Stimulated activated CD8-positive, alpha-beta memory T cell treated with anti-CD3 and anti-CD28 coated beads, Interleukin-7, amount 100 ng/mL, for 1 hour (primary cell): Measurements from ENCODE around the gene CLTCL1.
"Not testable (repeated sequence)": the region's sequence is repeated elsewhere in the genome, so short reads cannot be mapped to it uniquely, and the experiment has no call there.

Experiments used
- DNase-seq, 2 donors: peaks; one replicate each; pipeline ENCODE4 v3.0.0-alpha.2; 2020; ENCODE audit warnings: low read depth in 2 of 2

CLTCL1 gene

DNA sequence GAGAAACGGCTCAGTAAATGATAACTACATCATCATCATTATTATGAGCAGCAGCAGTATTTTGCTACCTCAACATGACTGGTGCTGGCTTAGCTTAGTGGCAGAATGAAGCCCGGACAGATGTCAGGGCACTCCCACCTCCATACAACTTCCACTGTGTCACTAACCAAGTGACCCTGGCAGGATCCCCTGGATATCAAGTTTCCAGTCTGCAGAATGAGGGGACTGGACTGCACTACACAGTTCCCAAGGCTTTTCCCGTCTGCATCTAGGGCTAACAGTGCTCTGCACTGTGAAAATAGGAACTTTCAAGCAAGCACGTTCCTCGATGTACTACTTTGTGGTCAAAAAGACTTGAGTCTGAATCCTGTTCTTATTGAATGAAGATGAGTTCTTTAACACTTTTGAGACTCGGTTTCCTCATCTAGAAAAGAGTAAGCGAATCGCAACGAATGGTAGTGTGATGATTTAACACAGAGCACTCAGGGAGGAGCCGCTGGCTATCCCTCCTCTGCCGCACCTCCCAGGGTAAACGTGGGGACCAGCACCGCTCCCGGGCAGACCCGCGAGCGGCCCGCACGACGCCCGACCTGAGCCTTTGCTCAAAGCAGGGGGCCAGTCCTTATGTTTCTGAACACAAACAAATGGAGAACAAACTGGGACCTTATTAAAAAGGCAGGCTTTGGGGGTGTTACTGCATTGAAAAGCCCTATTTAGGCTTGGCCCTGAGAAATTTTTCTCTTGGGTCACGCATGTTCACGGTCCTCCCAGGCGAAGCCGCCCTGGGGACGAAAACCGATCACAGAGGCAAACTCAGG, 910 bp downstream of the CLTCL1 start:
- DNase-seq: no peak

GRCh38 chr22:19289475-19290161, 1.9 kb downstream of the CLTCL1 start:
- no peak for DNase-seq

- DNase-seq: no peak
Measured at GRCh38 chr22:19287889-19288288, 3.6 kb downstream of the CLTCL1 start.

DNA sequence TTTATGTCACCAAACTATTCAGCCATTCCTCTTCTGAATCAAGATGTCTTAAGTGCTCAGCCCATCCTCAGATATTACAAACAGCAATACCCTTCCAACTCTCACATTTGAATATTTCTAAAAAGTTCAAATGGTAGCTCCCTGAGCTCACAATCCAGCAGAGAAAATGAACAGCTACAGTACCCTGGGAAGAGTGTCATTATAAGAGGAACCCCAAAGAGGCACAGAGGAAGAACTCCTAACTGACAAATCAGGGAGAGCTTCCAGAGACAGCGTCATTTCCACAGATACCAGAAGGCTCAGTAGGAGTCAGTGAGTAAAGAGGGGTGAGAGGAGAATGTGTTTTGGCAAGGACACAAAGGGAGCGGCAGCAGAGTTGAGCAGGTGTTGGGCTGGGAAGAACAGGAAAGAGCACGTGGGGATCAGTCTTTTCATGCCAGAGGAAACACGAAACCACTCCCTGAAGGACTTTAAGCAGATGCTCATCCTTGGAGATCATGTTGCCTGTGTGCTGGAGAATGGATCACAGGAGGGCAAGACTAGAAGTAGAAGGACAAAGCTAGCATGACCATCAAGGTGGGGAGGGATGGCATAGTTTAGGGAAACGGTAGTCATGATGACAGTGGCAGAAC, 4.3 kb downstream of the CLTCL1 start:
- DNase-seq: no peak

GRCh38 chr22:19285831-19286230, 5.7 kb downstream of the CLTCL1 start:
- DNase-seq: no peak

DNA sequence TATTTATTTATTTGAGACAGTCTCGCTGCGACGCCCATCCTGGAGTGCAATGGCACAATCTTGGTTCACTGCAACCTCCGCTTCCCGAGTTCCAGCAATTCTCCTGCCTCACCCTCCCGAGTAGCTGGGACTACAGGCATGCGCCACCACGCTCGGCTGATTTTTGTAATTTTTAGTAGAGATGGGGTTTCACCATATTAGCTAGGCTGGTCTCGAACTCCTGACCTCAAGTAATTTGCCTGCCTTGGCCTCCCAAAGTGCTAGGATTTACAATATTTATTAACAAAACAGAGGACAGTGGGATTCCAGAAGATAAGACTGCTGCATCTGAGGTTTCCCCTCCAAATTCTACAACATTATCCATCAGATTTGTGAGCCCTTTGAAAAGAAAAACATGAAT, 12.4 kb downstream of the CLTCL1 start:
- DNase-seq: not testable (repeated sequence)

DNA sequence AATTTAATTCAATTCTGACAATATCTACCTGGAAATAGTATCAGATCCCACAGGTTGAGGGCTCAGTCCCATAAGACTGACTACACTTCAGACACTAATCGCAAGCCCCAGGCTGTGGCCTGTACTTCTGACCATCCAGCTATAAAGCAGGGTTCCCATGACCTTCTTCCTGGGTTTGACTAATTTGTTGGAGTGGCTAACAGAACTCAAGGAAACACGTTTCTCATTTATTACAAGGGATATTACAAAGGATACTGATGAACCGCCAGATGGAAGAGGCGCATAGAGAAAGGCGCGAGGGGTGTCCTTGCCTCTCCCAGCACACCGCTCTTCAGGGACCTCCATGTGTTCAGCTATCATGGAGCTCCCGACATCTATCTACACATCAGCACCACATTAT, 13.7 kb downstream of the CLTCL1 start:
- DNase-seq: no peak

- DNase-seq: no peak
Measured at GRCh38 chr22:19275919-19276600, 15.5 kb downstream of the CLTCL1 start.

GRCh38 chr22:19275513-19275912, 16.0 kb downstream of the CLTCL1 start:
- no peak for DNase-seq

- no peak for DNase-seq
Measured at GRCh38 chr22:19275104-19275503, 16.4 kb downstream of the CLTCL1 start.

DNA sequence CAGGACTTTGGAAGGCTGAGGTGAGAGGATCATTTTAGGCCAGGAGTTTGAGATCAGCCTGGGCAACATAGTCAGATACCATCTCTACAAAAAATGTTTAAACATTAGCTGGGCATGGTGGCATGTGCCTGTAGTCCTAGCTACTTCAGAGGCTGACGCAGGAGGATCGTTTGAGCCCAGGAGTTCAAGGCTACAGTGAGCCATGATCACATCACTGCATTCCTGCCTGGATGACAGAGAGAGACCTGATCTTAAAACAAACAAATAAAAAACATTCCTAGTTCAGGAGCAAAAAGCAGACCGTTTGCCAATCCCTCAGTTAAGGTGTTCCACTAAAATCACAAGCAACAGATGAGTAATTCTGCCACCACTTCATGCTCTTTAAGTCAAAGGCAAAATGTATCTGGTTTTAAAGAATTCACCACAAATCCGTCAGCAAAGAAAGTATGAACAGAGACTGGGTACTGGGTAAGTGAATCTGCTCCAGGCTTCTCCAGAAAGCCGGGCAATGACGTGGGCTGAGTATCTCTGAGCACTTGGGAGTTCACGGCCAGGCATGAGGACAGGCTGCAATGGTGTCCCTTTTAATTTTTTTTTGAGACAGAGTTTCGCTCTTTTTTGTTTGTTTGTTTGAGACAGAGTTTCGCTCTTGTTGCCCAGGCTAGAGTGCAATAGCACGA, 19.5 kb downstream of the CLTCL1 start:
- DNase-seq: no peak

- no peak for DNase-seq
Measured at GRCh38 chr22:19271273-19271855, 20.2 kb downstream of the CLTCL1 start.

GRCh38 chr22:19270873-19271272, 20.6 kb downstream of the CLTCL1 start:
- no peak for DNase-seq

DNA sequence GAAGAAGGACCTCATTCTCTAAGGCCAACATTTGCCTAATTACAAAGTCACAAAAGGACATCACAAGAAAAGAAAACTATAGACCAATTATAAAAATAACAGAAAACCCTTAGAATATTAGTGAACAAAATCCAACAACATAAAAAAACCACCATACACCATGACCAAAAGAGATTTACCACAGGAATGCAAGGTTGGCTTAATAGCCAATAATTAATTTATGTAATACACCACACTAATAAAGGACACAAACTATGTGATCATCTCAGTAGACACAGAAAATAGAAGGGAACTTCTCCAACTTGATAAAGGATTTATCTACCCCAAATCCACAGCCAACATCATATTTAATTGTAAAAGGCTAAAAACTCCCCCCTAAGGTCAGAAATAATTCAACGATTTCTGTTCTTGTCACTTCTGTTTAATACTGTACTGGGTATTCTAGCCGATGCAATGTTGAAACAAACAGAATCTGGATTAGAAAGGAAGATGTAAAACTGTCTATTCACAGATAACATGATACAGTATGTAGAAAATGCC, 24.9 kb downstream of the CLTCL1 start:
- no peak for DNase-seq

GRCh38 chr22:19265779-19266178, 25.7 kb downstream of the CLTCL1 start:
- DNase-seq: no peak

DNA sequence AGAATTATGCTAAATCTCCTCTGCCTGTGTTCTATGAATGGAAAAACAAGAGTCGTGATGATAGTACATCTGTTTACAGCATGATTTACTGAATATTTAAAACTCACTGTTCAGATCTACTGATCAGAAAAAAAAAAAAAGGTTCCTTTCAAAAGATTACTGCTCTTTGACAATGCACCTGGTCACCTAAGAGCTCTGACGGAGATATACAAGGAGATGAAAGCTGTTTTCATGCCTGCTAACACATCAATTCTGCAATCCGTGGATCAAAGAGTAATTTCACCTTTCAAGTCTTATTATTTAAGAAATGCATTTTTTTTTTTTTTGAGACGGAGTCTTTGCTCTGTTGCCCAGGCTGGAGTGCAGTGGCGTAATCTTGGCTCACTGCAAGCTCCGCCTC, 30.7 kb downstream of the CLTCL1 start:
- DNase-seq: no peak

DNA sequence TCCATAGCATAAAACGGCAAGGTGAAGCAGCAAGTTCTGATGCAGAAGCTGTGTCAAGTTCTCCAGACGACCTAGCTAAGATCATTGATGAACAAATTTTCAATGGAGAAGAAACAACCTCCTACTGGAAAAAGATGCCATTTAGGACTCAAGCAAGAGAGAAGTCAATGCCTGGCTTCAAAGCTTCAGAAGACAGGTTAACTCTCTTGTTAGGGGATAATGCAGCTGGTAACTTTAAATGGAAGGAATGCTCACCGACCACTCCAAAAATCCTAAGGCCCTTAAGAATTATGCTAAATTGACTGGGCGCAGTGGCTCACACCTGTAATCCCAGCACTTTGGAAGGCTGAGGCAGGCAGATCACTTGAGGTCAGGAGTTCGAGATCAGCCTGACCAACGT, 31.3 kb downstream of the CLTCL1 start:
- no peak for DNase-seq

GRCh38 chr22:19258968-19259288, 32.6 kb downstream of the CLTCL1 start:
- not testable (repeated sequence) for DNase-seq

- DNase-seq: no peak
Measured at GRCh38 chr22:19258371-19258770, 33.1 kb downstream of the CLTCL1 start.

GRCh38 chr22:19256362-19256761, 35.2 kb downstream of the CLTCL1 start:
- DNase-seq: not testable (repeated sequence)

GRCh38 chr22:19253143-19253542, 38.4 kb downstream of the CLTCL1 start:
- DNase-seq: no peak
